ENCODE results near the gene EXD1.
"Not testable (repeated sequence)": the region's sequence is repeated elsewhere in the genome, so short reads cannot be mapped to it uniquely, and the experiment has no call there.

Gene EXD1, protein sequence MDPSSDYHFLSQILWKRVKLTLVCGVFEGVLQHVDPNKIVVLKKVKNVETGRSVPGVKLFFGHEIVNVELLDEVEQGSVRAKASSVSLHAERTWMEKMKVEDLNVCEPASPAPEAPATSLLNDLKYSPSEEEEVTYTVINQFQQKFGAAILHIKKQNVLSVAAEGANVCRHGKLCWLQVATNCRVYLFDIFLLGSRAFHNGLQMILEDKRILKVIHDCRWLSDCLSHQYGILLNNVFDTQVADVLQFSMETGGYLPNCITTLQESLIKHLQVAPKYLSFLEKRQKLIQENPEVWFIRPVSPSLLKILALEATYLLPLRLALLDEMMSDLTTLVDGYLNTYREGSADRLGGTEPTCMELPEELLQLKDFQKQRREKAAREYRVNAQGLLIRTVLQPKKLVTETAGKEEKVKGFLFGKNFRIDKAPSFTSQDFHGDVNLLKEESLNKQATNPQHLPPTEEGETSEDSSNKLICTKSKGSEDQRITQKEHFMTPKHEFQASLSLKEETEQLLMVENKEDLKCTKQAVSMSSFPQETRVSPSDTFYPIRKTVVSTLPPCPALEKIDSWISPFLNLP

DNA sequence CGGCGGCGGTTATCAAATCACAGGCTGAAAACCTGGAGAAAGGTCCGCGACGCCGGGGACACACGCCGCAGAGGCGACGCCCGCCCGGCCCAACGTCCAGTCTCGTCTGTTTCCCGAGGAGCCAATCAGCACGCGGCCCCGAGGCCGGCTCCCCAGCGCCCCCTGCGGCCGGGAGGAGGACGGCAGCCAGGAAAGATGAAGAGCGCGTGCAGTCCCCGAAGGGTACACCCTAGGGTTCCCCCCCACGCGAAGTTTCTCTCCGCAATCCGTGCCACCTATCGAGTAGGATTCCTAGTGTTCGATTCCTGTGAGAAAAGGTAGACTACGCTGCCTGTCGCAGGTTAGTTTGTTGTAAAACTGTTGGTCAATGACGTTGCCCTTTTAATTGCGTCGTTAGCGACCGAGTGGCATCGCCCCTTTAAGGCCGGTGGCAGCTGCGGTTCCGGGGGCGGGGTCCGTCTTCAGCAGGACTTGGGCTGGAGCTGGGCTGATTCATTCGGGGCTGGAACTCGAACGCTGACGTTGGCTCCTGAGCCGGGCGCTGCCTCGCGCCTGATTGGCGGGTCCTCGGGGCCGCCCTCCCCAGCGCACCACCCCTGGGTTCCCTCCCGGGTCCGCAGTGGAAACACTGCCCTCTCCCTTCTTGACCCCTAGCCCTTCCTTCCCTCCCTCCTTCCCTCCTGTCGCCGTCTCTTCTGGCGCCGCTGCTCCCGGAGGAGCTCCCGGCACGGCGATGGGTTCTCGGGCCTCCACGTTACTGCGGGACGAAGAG is at the start of gene EXD1, which contains the start of gene CHP1:
Gene EXD1, minus strand, starts transcription at position 108 of the 772 bp plus-strand sequence. CDS start 4,182 bp downstream, outside the sequence.
Gene CHP1, plus strand, starts transcription at position 619 of the 772 bp plus-strand sequence. Its CDS starts 115 bp downstream, at position 734.
- peak; percentile 95 for DNase-seq (ENCODE audit: low spot score)

DNA sequence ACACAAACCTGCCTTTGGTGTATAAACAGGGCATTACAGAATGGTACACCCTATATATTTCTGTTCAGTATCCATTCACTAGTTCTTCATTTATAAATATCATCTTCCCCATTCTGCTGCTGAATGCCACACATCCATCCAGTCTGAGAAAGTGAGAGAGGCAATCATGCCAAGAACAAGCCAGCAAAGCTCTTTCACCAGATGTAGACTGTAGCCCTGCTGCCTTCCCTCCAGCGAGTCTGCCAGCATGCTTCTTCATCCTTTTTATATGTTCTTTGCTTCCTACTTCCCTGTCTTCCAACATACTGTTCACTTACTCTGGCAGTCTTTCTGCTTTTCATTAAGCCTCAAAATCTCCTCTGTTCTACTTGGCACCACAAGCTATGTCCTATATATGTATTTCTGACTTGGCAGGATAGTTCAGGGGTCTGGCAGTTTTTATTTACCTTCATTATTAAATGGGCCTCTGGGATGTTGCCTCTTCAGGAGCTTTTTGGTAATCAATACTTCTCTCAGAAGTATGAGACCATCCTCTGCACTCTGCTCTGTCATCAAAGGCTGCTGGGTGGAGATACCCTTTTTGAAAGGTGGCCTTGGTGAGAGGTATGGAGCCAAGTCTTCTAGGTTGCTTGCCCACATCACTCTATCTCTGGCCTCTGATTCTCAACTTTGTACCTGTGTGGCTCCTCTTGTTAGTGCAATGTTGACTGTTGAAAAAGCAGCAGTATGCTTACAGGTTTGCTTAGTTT is 49.2 kb upstream of the EXD1 start:
- DNase-seq (ENCODE audit: low spot score) = no peak

DNA sequence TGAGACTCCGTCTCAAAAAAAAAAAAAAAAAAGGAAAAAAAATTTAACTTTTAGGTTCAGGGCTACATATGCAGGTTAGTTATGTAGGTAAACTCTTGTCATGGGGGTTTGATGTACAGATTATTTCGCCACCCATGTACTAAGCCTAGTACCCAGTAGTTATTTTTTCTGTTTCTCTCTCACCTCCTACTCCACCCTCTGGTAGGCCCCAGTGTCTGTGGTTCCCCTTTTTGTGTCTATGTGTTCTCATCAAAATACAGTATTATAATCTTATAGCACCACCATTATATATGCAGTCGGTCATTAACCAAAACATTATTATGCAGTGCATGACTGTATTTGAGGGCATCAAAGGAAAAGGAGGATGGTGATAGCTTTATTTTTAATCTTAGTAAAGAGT is 47.8 kb upstream of the EXD1 start:
- no peak for DNase-seq (ENCODE audit: low spot score)

DNA sequence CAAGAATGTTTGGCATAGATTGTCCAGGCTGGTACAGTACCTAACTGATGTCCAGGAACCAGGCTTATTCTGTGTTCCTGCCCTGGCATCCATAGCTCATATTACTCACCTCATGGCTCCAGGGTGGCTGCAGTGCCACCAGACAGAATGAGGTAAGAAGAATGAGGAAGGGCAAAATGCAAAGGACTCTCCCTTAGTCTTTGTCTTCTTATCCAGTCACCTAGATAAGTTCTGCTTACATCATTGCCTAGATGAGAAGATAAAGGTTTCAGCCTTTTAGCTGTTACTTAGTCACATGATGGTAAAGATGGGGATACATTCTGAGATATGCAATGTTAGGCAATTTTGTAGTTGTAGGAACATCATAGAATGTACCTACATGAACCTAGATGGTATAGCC is 46.3 kb upstream of the EXD1 start:
- no peak for DNase-seq (ENCODE audit: low spot score)

DNA sequence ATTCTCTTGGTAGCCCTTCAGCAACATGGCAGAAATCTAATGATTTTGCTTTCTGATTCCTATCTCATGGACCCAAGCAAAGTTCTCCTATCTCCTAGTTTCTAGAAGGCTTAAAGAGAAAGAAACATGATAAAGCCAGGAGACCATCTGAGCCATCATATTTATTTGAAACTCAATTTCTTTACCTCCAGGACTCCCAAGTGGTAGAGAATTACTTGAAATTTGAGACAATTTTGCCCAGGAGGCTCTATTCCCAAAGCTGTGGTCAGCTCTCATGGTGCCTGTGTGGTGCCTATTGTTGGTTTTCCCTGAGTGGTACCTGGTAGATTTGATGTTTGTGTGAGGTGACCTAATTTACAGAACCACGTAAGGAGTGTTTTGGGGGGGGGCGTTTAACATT is 39.3 kb upstream of the EXD1 start:
- no peak for DNase-seq (ENCODE audit: low spot score)

DNA sequence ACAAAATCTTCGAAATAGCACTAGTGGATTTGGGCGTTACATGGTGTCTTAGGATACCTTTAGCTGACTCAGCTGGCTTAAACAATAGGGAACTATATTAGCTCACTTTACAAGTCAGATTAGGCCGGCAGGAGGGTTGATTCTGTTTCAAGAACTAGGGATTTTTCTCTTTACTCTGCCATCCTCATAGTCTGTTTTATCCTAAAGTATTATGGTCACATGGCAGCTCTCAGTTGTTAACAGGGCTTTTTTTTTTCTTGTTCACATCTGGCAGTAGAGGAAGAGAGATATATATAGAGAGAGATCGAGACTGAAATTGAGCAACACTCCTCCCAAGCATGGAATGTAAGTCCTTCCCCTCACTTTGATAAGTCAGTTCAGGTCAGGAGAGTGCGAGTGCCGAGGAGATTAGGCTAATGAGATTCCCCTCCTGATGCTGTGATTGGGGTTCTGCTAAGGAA is 33.4 kb upstream of the EXD1 start:
- no peak for DNase-seq (ENCODE audit: low spot score)

DNA sequence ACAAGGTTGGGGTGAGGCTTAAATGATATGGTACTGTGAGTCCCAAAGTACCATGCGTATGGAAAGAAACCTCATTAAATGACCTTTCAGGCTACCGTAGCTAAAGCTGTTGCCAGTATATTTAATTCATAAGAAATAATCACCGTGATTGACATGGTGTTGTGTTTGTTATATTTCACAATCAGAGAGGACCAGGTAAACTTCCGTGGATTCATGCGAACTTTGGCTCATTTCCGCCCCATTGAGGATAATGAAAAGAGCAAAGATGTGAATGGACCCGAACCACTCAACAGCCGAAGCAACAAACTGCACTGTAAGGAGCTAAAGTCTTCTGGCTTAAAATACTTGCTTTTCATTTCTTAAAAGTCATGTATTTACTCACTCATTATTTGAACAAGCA is 32.0 kb upstream of the EXD1 start:
- DNase-seq (ENCODE audit: low spot score) = no peak

DNA sequence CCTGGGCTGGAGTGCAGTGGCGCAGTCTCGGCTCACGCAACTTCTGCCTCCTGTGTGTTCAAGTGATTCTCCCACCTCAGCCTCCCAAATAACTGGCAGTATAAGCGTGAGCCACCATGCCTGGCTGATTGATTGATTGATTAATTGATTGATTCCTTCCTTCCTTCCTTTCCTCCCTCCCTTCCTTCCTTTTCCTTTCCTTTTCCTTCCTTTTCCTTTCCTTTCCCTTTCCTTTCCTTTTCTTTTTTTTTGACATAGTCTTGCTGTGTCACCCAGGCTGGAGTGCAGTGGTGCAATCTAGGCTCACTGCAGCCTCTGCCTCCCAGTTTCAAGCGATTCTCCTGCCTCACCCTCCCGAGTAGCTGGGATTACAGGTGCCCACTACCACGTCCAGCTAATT is 30.4 kb upstream of the EXD1 start:
- DNase-seq (ENCODE audit: low spot score) = not testable (repeated sequence)

DNA sequence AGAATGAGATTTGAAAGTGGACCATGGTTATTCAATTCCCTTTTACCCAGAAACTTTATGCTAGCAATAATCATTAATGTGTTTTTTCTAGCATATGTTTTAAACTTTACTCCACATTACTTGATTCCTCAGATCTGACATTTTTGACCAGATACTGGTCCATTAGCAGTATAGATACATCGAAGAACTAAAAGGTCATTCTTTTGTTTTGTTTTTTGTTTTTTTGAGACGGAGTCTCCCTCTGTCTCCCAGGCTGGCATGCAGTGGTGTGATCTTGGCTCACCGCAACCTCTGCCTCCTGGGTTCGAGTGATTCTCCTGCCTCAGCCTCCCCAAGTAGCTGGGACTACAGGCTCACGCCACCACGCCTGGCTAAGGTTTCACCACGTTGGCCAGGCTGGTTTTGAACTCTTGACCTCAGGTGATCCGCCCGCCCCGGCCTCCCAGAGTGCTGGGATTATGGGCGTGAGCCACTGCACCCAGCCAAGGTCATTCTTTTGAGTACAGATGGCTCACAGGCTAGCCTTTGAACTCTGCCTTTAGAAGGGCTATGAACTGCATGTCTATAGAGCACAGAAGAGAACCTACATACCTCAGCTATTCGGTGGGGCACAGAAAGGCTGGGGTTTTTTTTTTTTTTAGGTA is 29.1 kb upstream of the EXD1 start:
- no peak for DNase-seq (ENCODE audit: low spot score)

DNA sequence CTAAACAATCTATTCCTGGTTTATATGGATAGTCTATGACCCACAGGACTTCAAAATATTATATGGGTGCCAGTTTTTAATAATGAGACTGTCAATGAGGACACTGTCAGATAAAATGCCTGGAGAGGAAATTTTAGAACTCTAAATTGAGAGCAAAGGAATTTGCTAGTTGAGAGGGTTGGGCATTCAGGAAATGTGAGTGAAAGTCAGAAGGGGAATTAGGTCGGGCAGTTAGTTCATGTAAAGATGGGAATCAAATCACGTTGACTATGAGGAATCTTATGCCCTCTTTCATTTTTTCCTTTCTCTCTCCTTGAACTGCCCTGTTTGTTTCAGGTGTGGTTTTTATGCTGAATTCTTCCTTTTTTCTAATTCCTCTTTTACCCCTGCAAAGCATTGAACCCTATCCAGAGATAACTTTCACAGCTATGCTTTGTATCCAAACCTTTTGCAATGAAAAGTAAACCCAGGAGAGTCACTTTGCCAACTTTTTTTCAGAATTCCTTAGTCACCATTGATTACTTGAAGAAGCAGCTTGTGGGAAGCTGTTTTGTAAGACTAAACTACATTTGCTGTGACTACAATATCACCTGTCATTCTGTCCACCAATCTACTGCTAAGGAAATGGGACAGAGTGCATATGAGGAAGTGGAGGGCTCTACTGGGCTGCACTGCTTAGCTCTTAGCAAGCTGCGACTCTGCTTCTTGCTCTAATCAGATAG is 28.4 kb upstream of the EXD1 start:
- DNase-seq (ENCODE audit: low spot score) = peak; percentile 53

DNA sequence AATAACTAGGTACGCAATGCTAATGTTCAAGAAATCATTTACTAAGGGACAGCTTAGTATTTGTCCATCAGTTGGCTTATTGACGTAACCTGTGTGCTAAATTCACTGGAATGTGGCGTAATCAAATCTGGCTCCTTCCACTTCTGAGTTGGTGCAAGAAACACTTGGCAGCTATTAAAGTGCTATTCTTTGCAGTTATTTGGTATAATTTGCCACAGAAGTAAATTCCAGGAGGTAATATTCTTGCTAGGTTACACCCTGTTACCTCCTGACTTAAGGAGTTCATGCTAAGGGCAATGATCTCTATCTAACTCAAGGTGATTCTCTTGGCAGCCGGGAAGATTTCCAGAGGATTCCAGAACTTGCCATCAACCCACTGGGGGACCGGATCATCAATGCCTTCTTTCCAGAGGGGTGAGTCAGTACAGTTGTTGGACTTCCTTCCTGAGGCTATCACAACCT is 26.1 kb upstream of the EXD1 start:
- no peak for DNase-seq (ENCODE audit: low spot score)

DNA sequence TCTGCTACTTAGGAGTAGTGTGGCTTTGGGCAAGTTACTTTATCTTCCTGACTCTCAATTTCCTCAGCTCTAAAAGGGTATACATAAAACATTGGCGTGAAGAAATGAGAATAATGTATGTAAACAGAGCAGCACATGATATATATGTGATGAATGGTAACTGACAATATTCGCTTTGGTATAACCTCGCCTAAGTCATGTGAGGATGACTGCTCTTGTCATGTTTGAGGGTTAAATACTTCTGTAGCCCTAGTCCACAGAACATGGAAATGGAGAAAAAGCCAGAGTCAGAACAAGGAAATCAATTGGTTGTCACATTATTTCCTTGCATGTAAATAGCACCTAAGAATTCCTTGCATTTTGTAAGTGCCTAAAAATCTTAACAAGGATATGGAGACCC is 25.5 kb upstream of the EXD1 start:
- no peak for DNase-seq (ENCODE audit: low spot score)

DNA sequence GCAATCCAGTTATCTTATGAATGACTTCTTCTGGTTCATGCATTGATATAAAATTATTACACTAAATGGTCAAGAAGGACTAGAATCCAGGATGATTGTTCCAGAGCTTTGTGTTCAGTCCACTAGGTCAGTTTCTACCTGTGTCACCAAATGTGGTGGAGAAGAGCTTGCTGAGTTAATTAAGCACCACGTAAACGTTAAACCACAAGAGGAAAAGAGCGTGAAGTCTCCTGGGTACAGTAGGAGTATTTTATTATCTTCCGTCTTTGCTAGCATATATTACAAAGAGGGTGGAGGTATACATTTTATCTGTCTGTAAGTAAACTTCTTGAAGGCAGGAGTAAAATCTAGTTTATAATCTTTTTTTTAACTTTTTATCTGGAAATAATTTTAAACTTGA is 24.0 kb upstream of the EXD1 start:
- no peak for DNase-seq (ENCODE audit: low spot score)

DNA sequence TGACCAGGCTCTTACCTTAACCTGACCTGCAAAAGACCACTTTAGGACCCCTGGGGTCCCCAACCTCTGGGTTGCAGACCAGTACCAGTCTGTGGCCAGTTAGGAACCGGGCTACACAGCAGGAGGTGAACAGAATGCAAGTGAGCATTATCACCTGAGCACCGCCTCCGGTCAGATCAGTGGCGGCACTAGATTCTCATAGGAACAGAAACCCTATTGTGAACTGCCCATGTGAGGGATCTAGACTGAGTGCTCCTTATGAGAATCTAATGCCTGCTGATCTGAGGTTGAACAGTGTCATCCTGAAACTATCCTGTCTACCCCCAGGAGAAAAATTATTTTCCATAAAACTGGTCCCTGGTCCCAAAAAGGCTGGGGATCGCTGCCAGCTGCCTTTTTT is 20.9 kb upstream of the EXD1 start:
- DNase-seq (ENCODE audit: low spot score) = no peak

DNA sequence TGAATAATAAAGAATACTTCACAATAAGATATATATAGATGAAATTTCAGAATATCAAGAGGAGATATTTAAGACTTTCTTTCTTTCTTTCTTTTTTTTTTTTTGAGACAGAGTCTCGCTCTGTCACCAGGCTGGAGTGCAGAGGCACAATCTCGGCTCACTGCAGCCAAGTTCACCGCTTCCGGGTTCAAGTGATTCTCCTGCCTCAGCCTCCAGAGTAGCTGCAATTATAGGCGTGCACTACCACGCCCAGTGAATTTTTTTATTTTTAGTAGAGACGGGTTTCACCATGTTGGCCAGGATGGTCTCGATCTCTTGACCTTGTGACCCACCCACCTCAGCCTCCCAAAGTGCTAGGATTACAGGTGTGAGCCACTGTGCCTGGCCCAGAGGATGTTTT is 20.2 kb upstream of the EXD1 start:
- DNase-seq (ENCODE audit: low spot score) = not testable (repeated sequence)

DNA sequence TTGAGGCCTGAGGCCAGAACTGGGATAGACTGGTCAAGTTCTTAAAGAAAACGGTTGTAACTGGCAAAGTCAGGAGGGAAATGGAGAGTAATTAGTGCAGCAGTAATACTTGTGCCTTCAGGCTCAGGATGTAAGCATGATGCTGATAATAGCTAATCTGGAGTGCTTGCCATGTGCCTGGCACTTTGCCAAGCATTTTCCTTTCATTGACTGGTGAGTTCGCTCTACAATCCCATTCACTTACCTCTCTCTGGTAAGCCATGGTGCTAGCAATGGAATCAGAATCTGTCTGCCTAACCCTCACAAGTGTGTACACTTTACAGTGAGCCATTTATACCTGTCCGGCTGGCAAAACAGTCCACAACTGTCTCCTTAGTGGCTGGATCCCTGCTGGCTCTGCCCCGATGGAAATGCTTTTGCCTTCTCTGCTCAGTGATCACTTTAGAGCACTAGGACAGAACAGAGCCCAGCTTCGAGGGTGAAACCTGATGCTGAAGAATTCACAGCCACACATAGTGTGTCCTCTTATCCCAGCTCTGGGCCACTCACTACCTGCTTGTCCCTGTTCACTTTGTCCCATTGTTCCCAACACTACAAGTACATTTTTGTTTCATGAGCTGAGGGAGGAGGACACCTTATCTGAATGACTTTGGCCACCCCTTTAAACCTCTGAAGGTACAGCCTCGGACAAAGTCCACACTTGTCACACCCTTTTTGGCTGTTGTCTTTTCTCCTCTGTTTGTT is 10.8 kb upstream of the EXD1 start:
- DNase-seq (ENCODE audit: low spot score) = no peak

DNA sequence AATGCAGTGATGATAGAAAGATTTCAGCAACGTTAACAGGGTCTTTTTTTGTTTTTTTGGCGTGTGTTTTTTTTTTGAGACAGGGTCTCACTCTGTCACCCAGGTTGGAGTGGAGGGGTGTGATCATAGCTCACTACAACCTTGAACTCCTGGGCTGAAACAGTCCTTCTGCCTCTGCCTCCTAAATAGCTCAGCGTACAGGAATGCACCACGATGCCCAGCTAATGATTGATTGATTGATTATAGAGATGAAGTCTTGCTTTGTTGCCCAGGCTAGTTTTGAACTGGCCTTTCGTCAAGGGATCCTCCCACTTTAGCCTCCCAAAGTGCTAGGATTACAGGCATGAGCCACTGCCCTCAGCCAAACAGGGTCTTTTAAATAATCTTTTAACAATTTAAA is 7.5 kb upstream of the EXD1 start:
- DNase-seq (ENCODE audit: low spot score) = no peak

DNA sequence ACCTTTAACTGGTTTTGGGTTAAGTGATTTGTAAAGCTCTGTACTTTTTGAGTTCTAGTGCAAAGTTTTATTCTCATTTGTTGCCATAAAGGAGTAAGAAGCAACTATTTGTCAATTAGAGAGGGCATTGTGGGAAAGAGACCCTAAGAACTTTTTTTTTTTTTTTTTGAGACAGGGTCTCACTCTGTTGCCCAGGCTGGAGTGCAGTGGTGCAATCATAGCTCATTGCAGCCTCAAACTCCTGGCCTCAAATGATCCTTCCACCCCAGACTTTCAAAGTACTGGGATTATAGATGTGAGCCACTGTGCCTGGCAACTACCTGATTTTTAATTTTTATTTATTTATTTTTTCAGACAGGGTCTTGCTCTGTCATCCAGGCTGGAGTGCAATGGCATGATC is 5.4 kb upstream of the EXD1 start:
- DNase-seq (ENCODE audit: low spot score) = no peak

DNA sequence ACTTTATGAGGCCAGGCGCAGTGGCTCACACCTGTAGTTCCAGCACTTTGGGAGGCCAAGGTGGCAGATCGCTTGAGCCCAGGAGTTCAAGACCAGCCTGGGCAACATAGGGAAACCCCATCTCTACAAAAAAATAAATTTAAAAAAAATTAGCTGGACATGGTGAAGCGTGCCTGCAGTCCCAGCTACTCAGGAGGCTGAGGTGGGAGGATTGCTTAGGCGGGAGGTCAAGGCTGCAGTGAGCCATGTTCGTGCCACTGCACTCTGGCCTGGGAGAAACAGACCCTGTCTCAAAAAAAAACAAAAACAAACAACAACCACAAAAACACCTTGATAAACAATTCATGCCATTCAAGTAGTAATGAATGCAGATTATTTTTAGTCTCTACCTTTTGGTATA is 4.7 kb upstream of the EXD1 start:
- not testable (repeated sequence) for DNase-seq (ENCODE audit: low spot score)

DNA sequence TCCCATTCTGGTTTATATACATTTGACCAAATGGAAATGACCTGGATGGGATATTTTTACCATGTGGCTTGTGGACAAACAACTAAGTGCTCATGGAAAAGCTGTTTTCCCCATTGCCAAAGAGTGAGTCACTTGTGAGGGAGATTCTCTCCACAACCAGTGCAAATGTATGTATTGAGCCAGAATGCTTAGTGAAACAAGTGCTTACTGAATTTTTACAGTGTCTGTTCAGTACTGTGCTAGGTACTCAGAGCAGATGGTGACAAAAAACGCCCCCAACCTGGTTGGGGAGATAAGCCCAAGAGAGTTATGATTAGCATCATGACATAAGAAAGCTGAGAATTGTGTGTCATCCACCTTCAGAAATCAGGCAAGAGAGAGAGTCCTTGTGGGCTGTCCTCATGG is 2.8 kb upstream of the EXD1 start:
- DNase-seq (ENCODE audit: low spot score) = no peak

All from germinal center (tissue), 1 donor.